ENCODE measurements around the gene SBNO2.

DNA sequence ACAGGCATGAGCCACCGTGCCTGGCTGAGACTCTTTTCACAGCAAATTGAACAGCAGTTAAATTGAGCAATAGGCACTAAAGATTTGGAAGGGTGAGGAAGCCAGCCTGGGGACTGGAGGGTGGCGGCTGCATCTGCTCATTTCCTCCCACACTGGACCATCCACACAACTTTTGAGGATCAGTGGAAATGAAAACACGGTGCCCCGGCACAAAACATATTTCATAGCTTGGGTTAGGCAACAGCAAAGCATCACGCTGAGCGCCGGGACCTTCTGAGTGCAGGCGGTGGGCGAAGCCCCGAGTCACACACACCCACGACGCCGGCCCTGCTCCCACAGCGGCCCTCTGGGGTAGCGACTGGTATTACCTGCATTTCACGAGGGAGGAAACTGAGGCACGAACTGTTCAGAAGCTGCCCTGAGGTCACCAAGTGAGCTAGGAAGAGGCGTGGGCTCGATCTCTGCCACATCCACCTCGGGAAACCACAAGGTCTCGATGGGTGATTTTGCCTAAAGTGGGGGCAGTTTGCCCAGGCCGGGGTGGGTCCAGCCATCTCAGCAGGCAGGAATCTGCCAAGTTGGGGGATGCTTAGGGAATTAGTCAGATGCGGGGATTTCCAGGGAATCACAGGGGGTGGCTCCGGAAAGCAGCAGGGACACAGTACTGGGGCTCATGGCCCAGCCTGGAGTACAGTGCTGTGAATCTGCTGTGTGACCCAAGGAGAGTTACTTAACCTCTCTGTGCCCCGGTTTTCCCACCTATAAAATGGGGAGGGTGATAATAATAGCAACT is 3.5 kb upstream of the SBNO2 start:
- TF ChIP-seq, protein P1, sequence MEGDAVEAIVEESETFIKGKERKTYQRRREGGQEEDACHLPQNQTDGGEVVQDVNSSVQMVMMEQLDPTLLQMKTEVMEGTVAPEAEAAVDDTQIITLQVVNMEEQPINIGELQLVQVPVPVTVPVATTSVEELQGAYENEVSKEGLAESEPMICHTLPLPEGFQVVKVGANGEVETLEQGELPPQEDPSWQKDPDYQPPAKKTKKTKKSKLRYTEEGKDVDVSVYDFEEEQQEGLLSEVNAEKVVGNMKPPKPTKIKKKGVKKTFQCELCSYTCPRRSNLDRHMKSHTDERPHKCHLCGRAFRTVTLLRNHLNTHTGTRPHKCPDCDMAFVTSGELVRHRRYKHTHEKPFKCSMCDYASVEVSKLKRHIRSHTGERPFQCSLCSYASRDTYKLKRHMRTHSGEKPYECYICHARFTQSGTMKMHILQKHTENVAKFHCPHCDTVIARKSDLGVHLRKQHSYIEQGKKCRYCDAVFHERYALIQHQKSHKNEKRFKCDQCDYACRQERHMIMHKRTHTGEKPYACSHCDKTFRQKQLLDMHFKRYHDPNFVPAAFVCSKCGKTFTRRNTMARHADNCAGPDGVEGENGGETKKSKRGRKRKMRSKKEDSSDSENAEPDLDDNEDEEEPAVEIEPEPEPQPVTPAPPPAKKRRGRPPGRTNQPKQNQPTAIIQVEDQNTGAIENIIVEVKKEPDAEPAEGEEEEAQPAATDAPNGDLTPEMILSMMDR (IDR thresholded peaks at IDR 0.05), result no peak
- TF ChIP-seq EZH2phosphoT487 (IDR thresholded peaks at IDR 0.05) (no peak), EZH2 (IDR thresholded peaks at IDR 0.05) (no peak)

Data from neural progenitor cell (in vitro differentiated cells).